ENCODE results near the gene LY6G5C. TPM values are rescaled to one million over a fixed set of nuclear protein-coding genes. Genes with fewer than 3 reads are reported as not detected.

Gene LY6G5C
- total RNA-seq, 1 experiment from 2014 or later = 0.30 TPM

- DNase-seq (ENCODE audit: low read depth) = no peak
- in situ Hi-C loops (cut with HindIII; ENCODE audit: low pct_unique_long_range_greater_than_20kb, low sequenced_read_pairs) = no loop called here
Observed at GRCh38 chr6:31632279-31632946, 48.5 kb downstream of the LY6G5C start.

- no peak for DNase-seq (ENCODE audit: low read depth)
- in situ Hi-C loops (cut with HindIII; ENCODE audit: low pct_unique_long_range_greater_than_20kb, low sequenced_read_pairs) = no loop called here
Observed at GRCh38 chr6:31631681-31632278, 49.1 kb downstream of the LY6G5C start.

DNA sequence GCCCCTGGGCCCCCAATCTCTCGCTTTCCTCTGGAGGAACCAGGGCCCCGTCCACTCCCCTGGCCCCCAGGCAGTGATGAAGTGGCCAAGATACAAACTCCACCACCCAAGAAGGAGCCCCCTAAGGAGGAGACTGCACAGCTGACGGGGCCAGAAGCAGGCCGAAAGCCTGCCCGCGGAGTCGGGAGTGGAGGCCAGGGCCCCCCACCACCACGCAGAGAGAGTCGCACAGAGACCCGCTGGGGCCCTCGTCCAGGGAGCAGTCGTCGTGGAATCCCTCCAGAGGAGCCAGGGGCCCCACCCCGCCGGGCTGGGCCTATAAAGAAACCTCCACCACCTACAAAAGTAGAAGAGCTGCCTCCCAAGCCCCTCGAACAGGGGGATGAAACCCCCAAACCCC is 49.7 kb downstream of the LY6G5C start:
- no peak for DNase-seq (ENCODE audit: low read depth)
- in situ Hi-C loops (cut with HindIII; ENCODE audit: low pct_unique_long_range_greater_than_20kb, low sequenced_read_pairs) = no loop called here

DNA sequence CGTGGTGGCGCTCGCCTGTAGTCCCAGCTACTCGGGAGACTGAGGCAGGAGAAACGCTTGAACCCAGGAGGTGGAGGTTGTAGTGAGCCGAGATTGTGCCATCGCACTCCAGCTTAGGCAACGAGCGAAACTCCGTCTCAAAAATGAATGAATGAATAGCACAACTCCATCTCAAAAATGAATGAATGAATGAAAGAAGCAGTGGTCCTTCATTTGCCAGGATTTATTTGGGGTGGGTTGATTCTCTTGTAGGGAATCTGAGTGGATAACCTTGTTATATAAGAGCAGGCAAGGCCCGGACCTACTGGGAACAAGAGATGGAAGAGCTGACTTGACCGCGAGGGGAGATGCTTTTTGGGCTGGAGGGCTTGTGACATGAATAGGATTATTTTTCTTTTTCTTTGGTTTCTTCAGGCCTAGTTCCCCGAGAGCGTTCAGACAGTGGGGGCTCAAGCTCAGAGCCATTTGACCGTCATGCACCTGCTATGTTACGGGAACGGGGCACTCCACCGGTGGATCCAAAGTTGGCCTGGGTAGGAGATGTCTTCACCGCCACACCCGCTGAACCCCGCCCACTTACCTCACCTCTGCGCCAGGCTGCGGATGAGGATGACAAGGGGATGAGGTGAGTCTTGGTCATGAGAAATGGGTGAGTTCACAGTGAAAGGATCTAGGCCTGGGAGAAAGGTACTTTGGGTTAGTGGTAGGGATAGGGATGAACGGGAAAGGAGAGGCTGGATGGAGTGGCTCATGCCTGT is 50.5 kb downstream of the LY6G5C start:
- in situ Hi-C loops (cut with HindIII; ENCODE audit: low pct_unique_long_range_greater_than_20kb, low sequenced_read_pairs) = no loop called here
- no peak for DNase-seq (ENCODE audit: low read depth)

- no peak for DNase-seq (ENCODE audit: low read depth)
- in situ Hi-C loops (cut with HindIII; ENCODE audit: low pct_unique_long_range_greater_than_20kb, low sequenced_read_pairs) = no loop called here
Observed at GRCh38 chr6:31629014-31629413, 51.9 kb downstream of the LY6G5C start.

DNA sequence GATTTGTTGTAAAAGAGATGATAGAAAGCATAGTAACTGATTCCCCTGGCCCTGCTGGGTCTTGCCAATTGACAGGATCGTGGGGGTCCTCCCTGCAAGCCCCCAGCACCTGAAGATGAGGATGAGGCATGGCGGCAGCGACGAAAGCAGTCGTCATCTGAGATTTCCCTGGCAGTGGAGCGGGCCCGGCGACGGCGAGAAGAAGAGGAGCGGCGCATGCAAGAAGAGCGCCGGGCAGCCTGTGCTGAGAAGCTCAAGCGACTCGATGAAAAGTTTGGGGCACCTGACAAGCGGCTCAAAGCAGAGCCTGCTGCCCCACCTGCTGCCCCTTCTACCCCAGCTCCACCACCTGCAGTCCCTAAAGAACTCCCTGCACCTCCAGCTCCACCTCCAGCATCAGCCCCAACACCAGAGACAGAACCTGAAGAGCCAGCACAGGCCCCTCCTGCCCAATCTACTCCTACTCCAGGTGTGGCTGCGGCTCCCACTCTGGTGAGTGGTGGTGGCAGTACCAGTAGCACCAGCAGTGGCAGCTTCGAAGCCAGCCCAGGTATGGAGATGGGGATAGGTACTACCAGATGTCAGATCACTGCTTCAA is 53.1 kb downstream of the LY6G5C start:
- in situ Hi-C loops (cut with HindIII; ENCODE audit: low pct_unique_long_range_greater_than_20kb, low sequenced_read_pairs) = no loop called here
- DNase-seq (ENCODE audit: low read depth) = no peak

- in situ Hi-C loops (cut with HindIII; ENCODE audit: low pct_unique_long_range_greater_than_20kb, low sequenced_read_pairs) = no loop called here
- DNase-seq (ENCODE audit: low read depth) = no peak
Observed at GRCh38 chr6:31626952-31627351, 53.9 kb downstream of the LY6G5C start.

Other genes starting within 250 kb of the LY6G5C start
- 11.5 and 18.2 TPM in 2 replicates for gene MICB, start 182.9 kb downstream of the LY6G5C start, total RNA-seq (2014; rRNA removed; shearing (Covaris generic); ENCODE audit: low replicate concordance)
- not detected in 2 replicates for gene MCCD1, start 152.1 kb downstream of the LY6G5C start, total RNA-seq (2014; rRNA removed; shearing (Covaris generic); ENCODE audit: low replicate concordance)
- 623 and 688 TPM in 2 replicates for gene DDX39B, start 139.1 kb downstream of the LY6G5C start, total RNA-seq (2014; rRNA removed; shearing (Covaris generic); ENCODE audit: low replicate concordance)
- gene ATP6V1G2, start 134.5 kb downstream of the LY6G5C start, total RNA-seq (2014; rRNA removed; shearing (Covaris generic); ENCODE audit: low replicate concordance) = 0.14 and 0.64 TPM in 2 replicates
- 52.6 and 56.1 TPM in 2 replicates for gene NFKBIL1, start 133.5 kb downstream of the LY6G5C start, total RNA-seq (2014; rRNA removed; shearing (Covaris generic); ENCODE audit: low replicate concordance)
- gene LTA, start 108.8 kb downstream of the LY6G5C start, total RNA-seq (2014; rRNA removed; shearing (Covaris generic); ENCODE audit: low replicate concordance) = not detected in 2 replicates
- gene TNF, start 105.5 kb downstream of the LY6G5C start, total RNA-seq (2014; rRNA removed; shearing (Covaris generic); ENCODE audit: low replicate concordance) = 0.91 and 4.3 TPM in 2 replicates
- not detected in 2 replicates for gene LTB, start 98.6 kb downstream of the LY6G5C start, total RNA-seq (2014; rRNA removed; shearing (Covaris generic); ENCODE audit: low replicate concordance)
- not detected in 2 replicates for gene LST1, start 94.8 kb downstream of the LY6G5C start, total RNA-seq (2014; rRNA removed; shearing (Covaris generic); ENCODE audit: low replicate concordance)
- gene NCR3, start 88.1 kb downstream of the LY6G5C start, total RNA-seq (2014; rRNA removed; shearing (Covaris generic); ENCODE audit: low replicate concordance) = not detected in 2 replicates
- gene AIF1, start 65.8 kb downstream of the LY6G5C start, total RNA-seq (2014; rRNA removed; shearing (Covaris generic); ENCODE audit: low replicate concordance) = not detected in 2 replicates
- 31.0 and 36.2 TPM in 2 replicates for gene PRRC2A, start 60.4 kb downstream of the LY6G5C start, total RNA-seq (2014; rRNA removed; shearing (Covaris generic); ENCODE audit: low replicate concordance)
- gene BAG6, start 28.4 kb downstream of the LY6G5C start, total RNA-seq (2014; rRNA removed; shearing (Covaris generic); ENCODE audit: low replicate concordance) = 286 and 338 TPM in 2 replicates
- gene APOM, start 25.2 kb downstream of the LY6G5C start, total RNA-seq (2014; rRNA removed; shearing (Covaris generic); ENCODE audit: low replicate concordance) = 9.2 TPM in 1 of 2 replicates, not detected in the other
- 12.4 and 21.5 TPM in 2 replicates for gene C6orf47, start 20.3 kb downstream of the LY6G5C start, total RNA-seq (2014; rRNA removed; shearing (Covaris generic); ENCODE audit: low replicate concordance)
- 35.2 and 52.4 TPM in 2 replicates for gene GPANK1, start 16.1 kb downstream of the LY6G5C start, total RNA-seq (2014; rRNA removed; shearing (Covaris generic); ENCODE audit: low replicate concordance)
- 66.9 and 104 TPM in 2 replicates for gene CSNK2B, start 15.0 kb downstream of the LY6G5C start, total RNA-seq (2014; rRNA removed; shearing (Covaris generic); ENCODE audit: low replicate concordance)
- not detected in 2 replicates for gene LY6G5B, start 11.1 kb downstream of the LY6G5C start, total RNA-seq (2014; rRNA removed; shearing (Covaris generic); ENCODE audit: low replicate concordance)
- gene ABHD16A, start 22.3 kb upstream of the LY6G5C start, total RNA-seq (2014; rRNA removed; shearing (Covaris generic); ENCODE audit: low replicate concordance) = 46.9 and 75.6 TPM in 2 replicates
- gene LY6G6F, start 25.8 kb upstream of the LY6G5C start, total RNA-seq (2014; rRNA removed; shearing (Covaris generic); ENCODE audit: low replicate concordance) = not detected in 2 replicates
- not detected in 2 replicates for gene LY6G6D, start 34.3 kb upstream of the LY6G5C start, total RNA-seq (2014; rRNA removed; shearing (Covaris generic); ENCODE audit: low replicate concordance)
- gene LY6G6C, start 40.7 kb upstream of the LY6G5C start, total RNA-seq (2014; rRNA removed; shearing (Covaris generic); ENCODE audit: low replicate concordance) = not detected in 2 replicates
- not detected in 2 replicates for gene MPIG6B, start 42.3 kb upstream of the LY6G5C start, total RNA-seq (2014; rRNA removed; shearing (Covaris generic); ENCODE audit: low replicate concordance)
- 214 and 216 TPM in 2 replicates for gene DDAH2, start 48.2 kb upstream of the LY6G5C start, total RNA-seq (2014; rRNA removed; shearing (Covaris generic); ENCODE audit: low replicate concordance)
- 1,335 and 1,598 TPM in 2 replicates for gene CLIC1, start 55.5 kb upstream of the LY6G5C start, total RNA-seq (2014; rRNA removed; shearing (Covaris generic); ENCODE audit: low replicate concordance)
- gene MSH5, start 58.9 kb upstream of the LY6G5C start, total RNA-seq (2014; rRNA removed; shearing (Covaris generic); ENCODE audit: low replicate concordance) = 20.2 and 54.7 TPM in 2 replicates
- gene SAPCD1, start 81.6 kb upstream of the LY6G5C start, total RNA-seq (2014; rRNA removed; shearing (Covaris generic); ENCODE audit: low replicate concordance) = 6.2 TPM in 1 of 2 replicates, not detected in the other
- 5.5 and 6.1 TPM in 2 replicates for gene VWA7, start 96.3 kb upstream of the LY6G5C start, total RNA-seq (2014; rRNA removed; shearing (Covaris generic); ENCODE audit: low replicate concordance)
- gene VARS1, start 114.7 kb upstream of the LY6G5C start, total RNA-seq (2014; rRNA removed; shearing (Covaris generic); ENCODE audit: low replicate concordance) = 122 and 144 TPM in 2 replicates
- gene LSM2, start 125.9 kb upstream of the LY6G5C start, total RNA-seq (2014; rRNA removed; shearing (Covaris generic); ENCODE audit: low replicate concordance) = 75.6 and 85.5 TPM in 2 replicates
- 0.61 and 2.0 TPM in 2 replicates for gene HSPA1L, start 134.2 kb upstream of the LY6G5C start, total RNA-seq (2014; rRNA removed; shearing (Covaris generic); ENCODE audit: low replicate concordance)
- 316 and 350 TPM in 2 replicates for gene HSPA1A, start 134.5 kb upstream of the LY6G5C start, total RNA-seq (2014; rRNA removed; shearing (Covaris generic); ENCODE audit: low replicate concordance)
- gene HSPA1B, start 146.7 kb upstream of the LY6G5C start, total RNA-seq (2014; rRNA removed; shearing (Covaris generic); ENCODE audit: low replicate concordance) = 441 and 449 TPM in 2 replicates
- 73.1 and 105 TPM in 2 replicates for gene NEU1, start 181.8 kb upstream of the LY6G5C start, total RNA-seq (2014; rRNA removed; shearing (Covaris generic); ENCODE audit: low replicate concordance)
- gene SLC44A4, start 197.9 kb upstream of the LY6G5C start, total RNA-seq (2014; rRNA removed; shearing (Covaris generic); ENCODE audit: low replicate concordance) = 0.54 TPM in 1 of 2 replicates, not detected in the other
- 74.6 and 79.0 TPM in 2 replicates for gene EHMT2, start 216.6 kb upstream of the LY6G5C start, total RNA-seq (2014; rRNA removed; shearing (Covaris generic); ENCODE audit: low replicate concordance)
- 5.5 and 9.3 TPM in 2 replicates for gene ZBTB12, start 221.0 kb upstream of the LY6G5C start, total RNA-seq (2014; rRNA removed; shearing (Covaris generic); ENCODE audit: low replicate concordance)
- 3.2 and 7.7 TPM in 2 replicates for gene C2, start 246.7 kb upstream of the LY6G5C start, total RNA-seq (2014; rRNA removed; shearing (Covaris generic); ENCODE audit: low replicate concordance)